Fibroblast of skin of abdomen (primary cell): ENCODE results near the gene CACYBP.

Experiments used
- DNase-seq: peaks from one replicate; pipeline ENCODE4 v3.0.0-alpha.2; 2013

CACYBP gene

GRCh38 chr1:174974711-174975119 is 25.0 kb upstream of the CACYBP start:
- DNase-seq: no peak

- DNase-seq: no peak
Measured at GRCh38 chr1:174975764-174976163, 24.0 kb upstream of the CACYBP start.

- peak; percentile 53 for DNase-seq
Measured at GRCh38 chr1:174976436-174977108, 23.2 kb upstream of the CACYBP start.

- peak; percentile 37 for DNase-seq
Measured at GRCh38 chr1:174982971-174983689, 16.6 kb upstream of the CACYBP start.

- DNase-seq: no peak
Measured at GRCh38 chr1:174984952-174985351, 14.8 kb upstream of the CACYBP start.

- DNase-seq: no peak
Measured at GRCh38 chr1:174988539-174988938, 11.2 kb upstream of the CACYBP start.

GRCh38 chr1:174988986-174989385 is 10.8 kb upstream of the CACYBP start:
- no peak for DNase-seq

- DNase-seq: no peak
Measured at GRCh38 chr1:174989536-174990220, 10.1 kb upstream of the CACYBP start.

- DNase-seq: peak; percentile 37
Measured at GRCh38 chr1:174990382-174990999, 9.3 kb upstream of the CACYBP start.

- no peak for DNase-seq
Measured at GRCh38 chr1:174991473-174991872, 8.3 kb upstream of the CACYBP start.

- no peak for DNase-seq
Measured at GRCh38 chr1:174995121-174995520, 4.6 kb upstream of the CACYBP start.

GRCh38 chr1:174995916-174996315 is 3.8 kb upstream of the CACYBP start:
- no peak for DNase-seq

GRCh38 chr1:174996476-174996875 is 3.3 kb upstream of the CACYBP start:
- peak; percentile 9 for DNase-seq

- no peak for DNase-seq
Measured at GRCh38 chr1:174997041-174997440, 2.7 kb upstream of the CACYBP start.

- DNase-seq: peak; percentile 60
Measured at GRCh38 chr1:174998569-174999215, 1.1 kb upstream of the CACYBP start.

GRCh38 chr1:174999216-174999935 is 371 bp upstream of the CACYBP start:
- DNase-seq: peak; percentile 99

- DNase-seq: no peak
Measured at GRCh38 chr1:175000697-175001187, 995 bp downstream of the CACYBP start.

GRCh38 chr1:175002910-175003517 is 3.3 kb downstream of the CACYBP start:
- DNase-seq: no peak

GRCh38 chr1:175003521-175003920 is 3.8 kb downstream of the CACYBP start:
- no peak for DNase-seq

- peak; percentile 9 for DNase-seq
Measured at GRCh38 chr1:175005085-175005783, 5.5 kb downstream of the CACYBP start.

- DNase-seq: no peak
Measured at GRCh38 chr1:175009532-175009931, 9.8 kb downstream of the CACYBP start.
